GM23338 (cell line): ENCODE data around the gene OR8B12. TPM values are rescaled to one million over a fixed set of nuclear protein-coding genes. Genes with fewer than 3 reads are reported as not detected.
A peak's percentile ranks its signal among the peaks of the same experiment; 100 is the strongest.

Experiments
- ATAC-seq: fragments of 200-7000 bp; cut with Tn5 transposase; 3 replicates; pipeline ENCODE4 v1.9.1; 2020
- DNase-seq: peaks from one replicate; pipeline ENCODE4 v3.0.0-alpha.2; 2015; ENCODE audit warnings: low spot score
- H2AFZ ChIP-seq: fragments of 200-600 bp; sonication (generic); 2 replicates; pipeline ENCODE4 v1.8.0; 2016; ENCODE audit warnings: antibody characterized with exemption, mild to moderate bottlenecking, moderate library complexity
- H3F3A ChIP-seq: fragments of 200-600 bp; sonication (generic); replicated peaks from 2 replicates; pipeline ENCODE4 v1.8.0; 2017; ENCODE audit warnings: antibody characterized with exemption, mixed run types, low read depth
- H3K27ac ChIP-seq: fragments of 200-600 bp; sonication (generic); 2 replicates; pipeline ENCODE4 v1.6.1; 2016; ENCODE audit warnings: low read depth
- H3K27me3 ChIP-seq: fragments of 200-600 bp; sonication (generic); 2 replicates; pipeline ENCODE4 v1.8.0; 2016; ENCODE audit warnings: mild to moderate bottlenecking, mixed run types, moderate library complexity; ENCODE audit not compliant: insufficient read depth
- H3K36me3 ChIP-seq: fragments of 200-600 bp; sonication (generic); 2 replicates; pipeline ENCODE4 v1.8.0; 2016; ENCODE audit warnings: mild to moderate bottlenecking; ENCODE audit not compliant: insufficient read depth
- H3K4me1 ChIP-seq: fragments of 200-600 bp; sonication (generic); 2 replicates; pipeline ENCODE4 v1.8.0; 2016; ENCODE audit warnings: mild to moderate bottlenecking, moderate library complexity; ENCODE audit not compliant: insufficient read depth
- H3K4me2 ChIP-seq: fragments of 200-600 bp; sonication (generic); 2 replicates; pipeline ENCODE4 v1.7.1; 2017; ENCODE audit warnings: mixed run types
- H3K4me3 ChIP-seq: fragments of 200-600 bp; sonication (generic); 2 replicates; pipeline ENCODE4 v1.6.1; 2016; ENCODE audit warnings: mixed run types
- H3K79me2 ChIP-seq: fragments of 200-600 bp; sonication (generic); replicated peaks from 2 replicates; pipeline ENCODE4 v1.8.0; 2017; ENCODE audit warnings: mild to moderate bottlenecking; ENCODE audit not compliant: insufficient read depth
- H3K9me2 ChIP-seq: fragments of 200-600 bp; sonication (generic); 2 replicates; pipeline ENCODE4 v1.8.0; 2017; ENCODE audit not compliant: insufficient read depth
- H4K20me1 ChIP-seq: fragments of 200-600 bp; sonication (generic); replicated peaks from 2 replicates; pipeline ENCODE4 v1.8.0; 2017; ENCODE audit warnings: mild to moderate bottlenecking; ENCODE audit not compliant: insufficient read depth
- H3K27ac Mint-ChIP-seq: 2 replicates; pipeline ENCODE4 v1.8.0; 2020; ENCODE audit warnings: inconsistent platforms, mild to moderate bottlenecking, moderate library complexity, mixed read lengths
- H3K27me3 Mint-ChIP-seq: 3 replicates; pipeline ENCODE4 v1.8.0; 2022; ENCODE audit warnings: low read depth, mild to moderate bottlenecking, moderate library complexity, mixed read lengths, inconsistent platforms; ENCODE audit not compliant: insufficient read depth, poor library complexity
- H3K36me3 Mint-ChIP-seq: 3 replicates; pipeline ENCODE4 v1.8.0; 2021; ENCODE audit warnings: low read depth, mild to moderate bottlenecking, inconsistent platforms, moderate library complexity, mixed read lengths
- H3K4me1 Mint-ChIP-seq: 3 replicates; pipeline ENCODE4 v1.8.0; 2020; ENCODE audit warnings: mild to moderate bottlenecking, inconsistent platforms, mixed read lengths
- H3K4me3 Mint-ChIP-seq: 3 replicates; pipeline ENCODE4 v1.8.0; 2021; ENCODE audit warnings: moderate library complexity, mild to moderate bottlenecking, inconsistent platforms, mixed read lengths
- H3K9me3 Mint-ChIP-seq: 3 replicates; pipeline ENCODE4 v1.8.0; 2020; ENCODE audit warnings: moderate library complexity, mild to moderate bottlenecking, inconsistent platforms, mixed read lengths
- CREB1 ChIP-seq: fragments of 250-450 bp; sonication (Bioruptor Pico); IDR thresholded peaks from 2 replicates; pipeline ENCODE4 v1.5.0; 2020; ENCODE audit warnings: low read depth, mild to moderate bottlenecking, moderate library complexity
- EZH2 ChIP-seq: fragments of 200-600 bp; sonication (generic); IDR thresholded peaks from one replicate; pipeline ENCODE4 v1.8.0; 2017; ENCODE audit warnings: antibody characterized with exemption, mild to moderate bottlenecking, low read depth; ENCODE audit not compliant: unreplicated experiment
- EZH2phosphoT487 ChIP-seq: fragments of 200-600 bp; sonication (generic); IDR thresholded peaks from one replicate; pipeline ENCODE4 v1.8.1; 2018; ENCODE audit warnings: antibody characterized with exemption; ENCODE audit not compliant: unreplicated experiment
- NANOG ChIP-seq: IDR thresholded peaks from 2 replicates; pipeline ENCODE4 v1.6.1; 2016; ENCODE audit warnings: antibody characterized with exemption, borderline replicate concordance
- POLR2AphosphoS5 ChIP-seq: IDR thresholded peaks from 2 replicates; pipeline ENCODE4 v1.6.1; 2016; ENCODE audit warnings: antibody characterized with exemption, low read depth
- STAT1 ChIP-seq: IDR thresholded peaks from one replicate; pipeline ENCODE4 v1.6.1; 2016; ENCODE audit warnings: antibody characterized with exemption; ENCODE audit not compliant: unreplicated experiment
- ZNF114 ChIP-seq: fragments of 250-450 bp; sonication (Bioruptor Pico); IDR thresholded peaks from 2 replicates; pipeline ENCODE4 v1.5.0; 2020; ENCODE audit warnings: mild to moderate bottlenecking, moderate library complexity
- ZNF331 ChIP-seq: fragments of 250-450 bp; sonication (Bioruptor Pico); IDR thresholded peaks from 2 replicates; pipeline ENCODE4 v1.5.0; 2020; ENCODE audit warnings: low read depth, mild to moderate bottlenecking, moderate library complexity
- polyA plus RNA-seq: library from polyadenylated mRNA; unstranded; fragments of >200 nt; fragmentation: Nextera tagmentation; extraction: Ambion mirVana; gene quantifications from 2 replicates; pipeline ENCODE4 v1.2.1, GENCODE V29; 2016
- total RNA-seq: library from RNA; depleted of rRNA; stranded (reverse); fragments of >200 nt; shearing (Covaris generic); gene quantifications from 2 replicates; pipeline ENCODE4 v1.2.3, GENCODE V29; 2014
- TF ChIP-seq, protein P1 (sequence below), 2 experiments: fragments of 200-600 bp in 1 of 2; sonication (generic) in 1 of 2; conservative IDR thresholded peaks; 2 replicates each; pipeline versions ENCODE4 v1.5.1 to v1.6.1; 2016 to 2017; ENCODE audit warnings: antibody characterized with exemption in 2 of 2, low read depth in 2 of 2, mild to moderate bottlenecking in 2 of 2, moderate library complexity in 1 of 2
- TF ChIP-seq, protein P2 (sequence below): IDR thresholded peaks from 2 replicates; pipeline ENCODE4 v1.6.1; 2016; ENCODE audit warnings: antibody characterized with exemption
- TF ChIP-seq, protein P3 (sequence below): IDR thresholded peaks from one replicate; pipeline ENCODE4 v1.6.1; 2018; ENCODE audit warnings: antibody characterized with exemption; ENCODE audit not compliant: unreplicated experiment

Gene OR8B12
- total and polyA plus RNA-seq, 2 experiments from 2014 or later: not detected

DNA sequence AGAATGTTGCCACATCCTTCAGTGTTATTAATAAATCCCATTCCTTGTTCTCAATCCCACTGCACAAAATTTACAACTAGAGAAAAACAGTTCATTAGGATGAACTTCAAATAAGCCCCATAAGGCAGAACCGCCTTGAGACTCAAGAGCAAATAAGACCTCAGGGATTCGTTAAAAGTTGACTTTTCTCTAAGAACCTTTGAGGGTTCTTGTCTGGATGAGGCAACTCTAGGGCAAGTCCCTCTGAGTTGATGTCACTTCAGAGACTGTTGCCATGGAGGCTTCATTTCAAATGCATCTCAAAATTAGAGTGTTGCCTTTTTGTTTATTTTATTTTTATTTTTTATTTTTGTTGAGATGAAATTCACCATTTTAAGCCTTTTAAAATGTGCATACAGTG, 48.0 kb upstream of the OR8B12 start:
- H3K27ac Mint-ChIP-seq: no peak overlapping the region
- Histone ChIP-seq H3K4me1 (no peaks in the 10 kb centered on the region), H3K9me2 (no peaks in the 10 kb centered on the region), H3K27me3 (no peaks in the 10 kb centered on the region), H3K4me3 (no peak overlapping the region), H3K27ac (no peak overlapping the region), H4K20me1 (no peaks in the 10 kb centered on the region), H3K4me2 (no peak overlapping the region), H3F3A (no peaks in the 10 kb centered on the region), H3K36me3 (no peaks in the 10 kb centered on the region), H2AFZ (no peak overlapping the region), H3K79me2 (no peaks in the 10 kb centered on the region)
- H3K4me3 Mint-ChIP-seq: no peak overlapping the region
- DNase-seq (no peak), ATAC-seq (no peak)
- H3K4me1 Mint-ChIP-seq: no peaks in the 10 kb centered on the region
- no peak for TF ChIP-seq CREB1 (CRISPR knock-in tag)
- no peaks in the 10 kb centered on the region for H3K9me3 Mint-ChIP-seq
- H3K27me3 Mint-ChIP-seq: no peaks in the 10 kb centered on the region
- no peaks in the 10 kb centered on the region for H3K36me3 Mint-ChIP-seq

DNA sequence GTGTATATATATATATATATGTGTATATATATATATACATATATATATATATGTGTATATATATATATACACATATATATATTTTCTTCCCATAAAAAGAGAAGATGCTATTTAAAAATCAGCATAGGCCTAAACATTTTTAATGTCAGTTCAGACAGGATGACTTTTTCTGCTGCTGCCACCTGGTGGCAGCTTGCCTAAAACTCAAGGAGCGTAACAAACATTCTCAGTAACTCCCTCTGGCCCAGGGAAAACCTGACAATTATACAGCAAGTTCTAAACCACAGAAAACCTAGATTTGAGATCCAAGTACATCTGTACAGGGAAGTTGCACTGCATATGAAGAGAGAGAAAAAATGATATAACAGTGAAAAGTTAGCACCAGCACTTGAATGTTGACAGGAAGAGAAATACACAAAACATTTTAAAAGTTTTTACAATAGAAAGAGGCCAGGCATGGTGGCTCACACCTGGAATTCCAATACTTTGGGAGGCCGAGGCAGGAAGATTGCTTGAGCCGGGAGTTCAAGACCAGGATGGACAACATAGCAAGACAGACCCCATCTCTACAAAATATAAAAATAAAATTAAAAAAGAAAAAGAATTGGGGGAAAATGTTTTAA, 42.9 kb upstream of the OR8B12 start:
- Histone ChIP-seq H3K4me2 (no peak overlapping the region), H3K4me1 (no peaks in the 10 kb centered on the region), H3K4me3 (no peak overlapping the region), H3K9me2 (0 out of 2 replicates have a peak, but pooled peaks cover 4% of the 10 kb centered on the region), H3K27me3 (no peaks in the 10 kb centered on the region), H4K20me1 (no peaks in the 10 kb centered on the region), H2AFZ (no peak overlapping the region), H3K36me3 (no peaks in the 10 kb centered on the region), H3K27ac (no peak overlapping the region), H3F3A (no peaks in the 10 kb centered on the region), H3K79me2 (no peaks in the 10 kb centered on the region)
- TF ChIP-seq, protein P1, sequence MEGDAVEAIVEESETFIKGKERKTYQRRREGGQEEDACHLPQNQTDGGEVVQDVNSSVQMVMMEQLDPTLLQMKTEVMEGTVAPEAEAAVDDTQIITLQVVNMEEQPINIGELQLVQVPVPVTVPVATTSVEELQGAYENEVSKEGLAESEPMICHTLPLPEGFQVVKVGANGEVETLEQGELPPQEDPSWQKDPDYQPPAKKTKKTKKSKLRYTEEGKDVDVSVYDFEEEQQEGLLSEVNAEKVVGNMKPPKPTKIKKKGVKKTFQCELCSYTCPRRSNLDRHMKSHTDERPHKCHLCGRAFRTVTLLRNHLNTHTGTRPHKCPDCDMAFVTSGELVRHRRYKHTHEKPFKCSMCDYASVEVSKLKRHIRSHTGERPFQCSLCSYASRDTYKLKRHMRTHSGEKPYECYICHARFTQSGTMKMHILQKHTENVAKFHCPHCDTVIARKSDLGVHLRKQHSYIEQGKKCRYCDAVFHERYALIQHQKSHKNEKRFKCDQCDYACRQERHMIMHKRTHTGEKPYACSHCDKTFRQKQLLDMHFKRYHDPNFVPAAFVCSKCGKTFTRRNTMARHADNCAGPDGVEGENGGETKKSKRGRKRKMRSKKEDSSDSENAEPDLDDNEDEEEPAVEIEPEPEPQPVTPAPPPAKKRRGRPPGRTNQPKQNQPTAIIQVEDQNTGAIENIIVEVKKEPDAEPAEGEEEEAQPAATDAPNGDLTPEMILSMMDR (conservative IDR thresholded peaks at IDR 0.05; ENCODE audit: low read depth in 2 of 2): peak; percentile 75 to 81
- TF ChIP-seq POLR2AphosphoS5 (no peak), ZNF114 (CRISPR knock-in tag) (no peak)
- Mint-ChIP-seq H3K36me3 (no peaks in the 10 kb centered on the region), H3K27me3 (no peaks in the 10 kb centered on the region), H3K27ac (no peak overlapping the region), H3K9me3 (no peaks in the 10 kb centered on the region), H3K4me3 (no peak overlapping the region), H3K4me1 (peaks cover 12% of the 10 kb centered on the region; the same call in 2 of the 3 replicates)
- peak; percentile 68 for ATAC-seq
- DNase-seq: peak; percentile 76

DNA sequence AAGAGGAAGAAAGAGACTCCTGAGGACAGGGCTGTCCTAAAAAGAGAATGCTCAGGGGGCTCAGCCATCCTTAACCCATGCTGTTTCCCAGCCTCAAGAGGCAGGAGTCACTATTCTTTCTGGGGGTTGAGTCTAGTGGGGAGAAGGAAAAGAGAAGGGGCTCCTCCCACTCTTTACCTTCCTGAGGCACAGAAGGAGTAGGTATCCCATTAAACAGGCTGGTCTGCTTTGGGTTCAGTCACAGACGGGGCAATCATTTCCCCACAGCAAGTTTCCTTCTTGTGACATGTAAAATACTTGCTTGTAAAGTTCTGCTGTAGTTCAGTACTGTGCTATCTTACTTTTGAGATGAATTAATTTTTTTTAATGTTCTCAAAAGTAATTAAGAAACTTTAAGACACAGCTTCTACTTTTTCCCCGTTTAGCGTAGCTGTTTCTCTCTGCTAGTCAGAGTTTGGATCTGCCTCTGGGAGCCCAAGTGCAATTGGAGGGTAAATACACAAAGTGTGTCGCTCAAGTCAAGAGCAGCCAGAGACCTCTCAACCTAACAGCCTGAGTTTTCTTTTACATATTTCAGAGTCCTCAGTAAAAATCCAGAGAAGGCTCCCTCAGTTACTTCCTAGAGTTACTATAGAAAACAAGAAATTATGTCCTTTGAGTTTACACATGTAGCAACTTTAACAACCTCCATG, 41.4 kb upstream of the OR8B12 start:
- no peaks in the 10 kb centered on the region for H3F3A ChIP-seq
- H3K9me3 Mint-ChIP-seq: no peaks in the 10 kb centered on the region
- H3K79me2 ChIP-seq: no peaks in the 10 kb centered on the region
- H2AFZ ChIP-seq: peak overlapping the region; percentile 78
- peaks cover 12% of the 10 kb centered on the region; the same call in 2 of the 3 replicates for H3K4me1 Mint-ChIP-seq
- H3K9me2 ChIP-seq: 0 out of 2 replicates have a peak, but pooled peaks cover 4% of the 10 kb centered on the region
- H3K4me2 ChIP-seq: no peak overlapping the region
- H3K27ac Mint-ChIP-seq: no peak overlapping the region
- H3K36me3 ChIP-seq: no peaks in the 10 kb centered on the region
- no peaks in the 10 kb centered on the region for H4K20me1 ChIP-seq
- no peaks in the 10 kb centered on the region for H3K27me3 ChIP-seq
- ATAC-seq (peak; percentile 62), DNase-seq (no peak)
- no peaks in the 10 kb centered on the region for H3K4me1 ChIP-seq
- H3K4me3 Mint-ChIP-seq: no peak overlapping the region
- no peak overlapping the region for H3K4me3 ChIP-seq
- no peaks in the 10 kb centered on the region for H3K27me3 Mint-ChIP-seq
- no peaks in the 10 kb centered on the region for H3K36me3 Mint-ChIP-seq
- no peak overlapping the region for H3K27ac ChIP-seq
- TF ChIP-seq EZH2phosphoT487: no peak
- TF ChIP-seq ZNF114 (CRISPR knock-in tag): no peak
- no peak for TF ChIP-seq CREB1 (CRISPR knock-in tag)
- TF ChIP-seq EZH2: no peak
- no peak for TF ChIP-seq POLR2AphosphoS5
- TF ChIP-seq, protein P2, sequence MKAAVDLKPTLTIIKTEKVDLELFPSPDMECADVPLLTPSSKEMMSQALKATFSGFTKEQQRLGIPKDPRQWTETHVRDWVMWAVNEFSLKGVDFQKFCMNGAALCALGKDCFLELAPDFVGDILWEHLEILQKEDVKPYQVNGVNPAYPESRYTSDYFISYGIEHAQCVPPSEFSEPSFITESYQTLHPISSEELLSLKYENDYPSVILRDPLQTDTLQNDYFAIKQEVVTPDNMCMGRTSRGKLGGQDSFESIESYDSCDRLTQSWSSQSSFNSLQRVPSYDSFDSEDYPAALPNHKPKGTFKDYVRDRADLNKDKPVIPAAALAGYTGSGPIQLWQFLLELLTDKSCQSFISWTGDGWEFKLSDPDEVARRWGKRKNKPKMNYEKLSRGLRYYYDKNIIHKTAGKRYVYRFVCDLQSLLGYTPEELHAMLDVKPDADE: no peak
- TF ChIP-seq, protein P3, sequence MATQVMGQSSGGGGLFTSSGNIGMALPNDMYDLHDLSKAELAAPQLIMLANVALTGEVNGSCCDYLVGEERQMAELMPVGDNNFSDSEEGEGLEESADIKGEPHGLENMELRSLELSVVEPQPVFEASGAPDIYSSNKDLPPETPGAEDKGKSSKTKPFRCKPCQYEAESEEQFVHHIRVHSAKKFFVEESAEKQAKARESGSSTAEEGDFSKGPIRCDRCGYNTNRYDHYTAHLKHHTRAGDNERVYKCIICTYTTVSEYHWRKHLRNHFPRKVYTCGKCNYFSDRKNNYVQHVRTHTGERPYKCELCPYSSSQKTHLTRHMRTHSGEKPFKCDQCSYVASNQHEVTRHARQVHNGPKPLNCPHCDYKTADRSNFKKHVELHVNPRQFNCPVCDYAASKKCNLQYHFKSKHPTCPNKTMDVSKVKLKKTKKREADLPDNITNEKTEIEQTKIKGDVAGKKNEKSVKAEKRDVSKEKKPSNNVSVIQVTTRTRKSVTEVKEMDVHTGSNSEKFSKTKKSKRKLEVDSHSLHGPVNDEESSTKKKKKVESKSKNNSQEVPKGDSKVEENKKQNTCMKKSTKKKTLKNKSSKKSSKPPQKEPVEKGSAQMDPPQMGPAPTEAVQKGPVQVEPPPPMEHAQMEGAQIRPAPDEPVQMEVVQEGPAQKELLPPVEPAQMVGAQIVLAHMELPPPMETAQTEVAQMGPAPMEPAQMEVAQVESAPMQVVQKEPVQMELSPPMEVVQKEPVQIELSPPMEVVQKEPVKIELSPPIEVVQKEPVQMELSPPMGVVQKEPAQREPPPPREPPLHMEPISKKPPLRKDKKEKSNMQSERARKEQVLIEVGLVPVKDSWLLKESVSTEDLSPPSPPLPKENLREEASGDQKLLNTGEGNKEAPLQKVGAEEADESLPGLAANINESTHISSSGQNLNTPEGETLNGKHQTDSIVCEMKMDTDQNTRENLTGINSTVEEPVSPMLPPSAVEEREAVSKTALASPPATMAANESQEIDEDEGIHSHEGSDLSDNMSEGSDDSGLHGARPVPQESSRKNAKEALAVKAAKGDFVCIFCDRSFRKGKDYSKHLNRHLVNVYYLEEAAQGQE: no peak
- no peak for TF ChIP-seq ZNF331 (CRISPR knock-in tag)
- no peak for TF ChIP-seq STAT1
- TF ChIP-seq NANOG: no peak
